NCI-H748 (cell line): Measurements from ENCODE around the gene CDC20B.
"Not testable (repeated sequence)": the region's sequence is repeated elsewhere in the genome, so short reads cannot be mapped to it uniquely, and the experiment has no call there.

Source experiments
- DNase-seq: peaks from one replicate; lab custom pipeline; 2025; ENCODE audit not compliant: unreplicated experiment; lab: John Stamatoyannopoulos, UW

CDC20B gene

DNA sequence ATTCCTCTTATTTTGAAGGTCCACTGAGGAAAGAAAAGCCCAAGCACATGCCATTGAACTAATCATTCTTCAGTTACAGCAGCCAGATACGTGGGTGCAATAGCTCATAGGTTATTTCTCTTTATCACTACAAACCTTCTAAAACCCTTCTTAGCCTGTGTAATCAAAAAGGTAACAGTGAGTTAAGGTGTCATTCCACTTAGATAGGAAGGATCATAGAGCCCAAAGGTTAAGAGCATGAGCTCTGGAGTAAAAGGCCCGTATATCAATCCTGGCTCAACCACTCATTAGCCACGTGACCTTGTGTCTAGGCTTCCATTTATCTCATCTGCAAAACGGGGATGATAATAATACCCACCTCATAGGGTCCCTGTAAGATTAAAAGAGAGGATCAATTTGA, 10.3 kb downstream of the CDC20B start:
- no peak for DNase-seq

DNA sequence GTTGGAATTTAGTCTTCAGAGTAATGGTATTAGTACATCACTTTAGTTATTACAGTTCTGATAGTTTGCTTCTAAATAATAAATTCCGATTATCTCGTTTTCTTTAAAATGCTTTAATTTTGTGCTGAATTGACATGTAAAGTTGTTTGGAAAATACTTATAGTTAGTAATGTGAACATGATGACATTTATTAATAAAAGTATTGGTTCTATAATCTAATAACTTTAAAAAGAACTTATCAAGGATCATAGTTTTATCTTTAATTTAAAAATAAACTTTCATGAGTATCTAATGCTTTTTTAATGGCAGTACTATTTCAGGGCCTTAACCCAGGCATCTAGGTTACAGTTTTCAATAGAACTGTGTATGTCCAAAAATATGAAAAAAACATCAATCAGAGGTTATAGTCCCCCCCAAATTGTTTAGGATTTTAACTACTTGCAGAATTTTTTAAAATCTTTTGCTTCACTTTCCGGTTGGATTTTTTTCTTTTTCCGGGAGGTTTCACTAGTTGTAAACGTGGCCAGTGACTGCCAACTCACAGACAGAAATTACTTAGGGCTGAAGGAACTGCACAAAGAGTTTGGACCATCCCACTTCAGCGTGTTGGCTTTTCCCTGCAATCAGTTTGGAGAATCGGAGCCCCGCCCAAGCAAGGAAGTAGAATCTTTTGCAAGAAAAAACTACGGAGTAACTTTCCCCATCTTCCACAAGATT, 12.3 kb downstream of the CDC20B start:
- DNase-seq, result no peak

DNA sequence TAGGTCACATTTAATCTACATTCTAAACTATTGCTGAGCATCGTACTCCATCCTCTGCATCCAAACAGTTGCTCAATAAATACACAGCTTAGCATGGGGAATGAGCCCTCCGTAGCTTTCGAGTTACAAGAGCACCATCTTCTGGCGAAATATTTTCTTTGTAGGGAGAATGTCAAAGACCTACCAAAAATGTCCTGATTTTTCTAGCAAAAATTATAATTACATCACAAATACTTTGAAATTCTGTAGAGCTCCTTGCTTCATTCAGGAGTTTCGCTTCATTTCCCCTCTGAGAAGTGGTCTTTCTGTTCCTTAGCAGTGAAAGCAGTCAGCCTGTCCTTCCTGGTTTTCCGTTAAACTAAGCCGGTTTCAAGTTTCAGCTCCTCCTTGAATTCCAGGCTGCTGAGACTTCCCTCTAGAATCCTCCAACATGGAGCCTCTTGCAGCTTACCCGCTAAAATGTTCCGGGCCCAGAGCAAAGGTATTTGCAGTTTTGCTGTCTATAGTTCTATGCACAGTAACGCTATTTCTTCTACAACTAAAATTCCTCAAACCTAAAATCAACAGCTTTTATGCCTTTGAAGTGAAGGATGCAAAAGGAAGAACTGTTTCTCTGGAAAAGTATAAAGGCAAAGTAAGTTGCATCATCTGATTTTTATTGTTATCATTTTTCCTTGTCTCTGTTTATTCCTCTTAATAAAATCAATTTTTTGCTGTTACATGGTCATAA, 13.0 kb downstream of the CDC20B start, which contains the start of gene GPX8:
Gene GPX8 (plus strand): TSS at position 409 of the 730 bp plus-strand sequence. CDS start 22 bp downstream, at position 431.
- DNase-seq, result peak; percentile 57

DNA sequence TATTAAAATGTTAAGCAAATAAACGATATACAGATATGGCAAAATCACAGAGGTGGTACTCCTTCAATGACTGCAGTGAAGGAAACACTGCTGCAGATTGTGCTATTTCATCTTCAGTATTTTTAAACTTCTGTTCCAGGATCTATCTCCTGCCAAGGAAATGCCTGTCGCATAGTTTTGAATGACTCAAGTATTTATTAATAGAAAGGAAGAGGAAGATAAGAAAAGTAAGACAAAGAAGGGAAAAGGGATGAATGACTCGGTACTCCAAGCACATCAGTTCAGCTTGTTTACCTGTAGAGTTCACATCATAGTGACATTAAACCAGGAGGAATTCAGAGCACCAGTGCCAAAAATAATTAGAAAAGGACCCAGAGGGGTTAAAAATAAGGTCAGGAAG, 18.1 kb downstream of the CDC20B start:
- no peak for DNase-seq

DNA sequence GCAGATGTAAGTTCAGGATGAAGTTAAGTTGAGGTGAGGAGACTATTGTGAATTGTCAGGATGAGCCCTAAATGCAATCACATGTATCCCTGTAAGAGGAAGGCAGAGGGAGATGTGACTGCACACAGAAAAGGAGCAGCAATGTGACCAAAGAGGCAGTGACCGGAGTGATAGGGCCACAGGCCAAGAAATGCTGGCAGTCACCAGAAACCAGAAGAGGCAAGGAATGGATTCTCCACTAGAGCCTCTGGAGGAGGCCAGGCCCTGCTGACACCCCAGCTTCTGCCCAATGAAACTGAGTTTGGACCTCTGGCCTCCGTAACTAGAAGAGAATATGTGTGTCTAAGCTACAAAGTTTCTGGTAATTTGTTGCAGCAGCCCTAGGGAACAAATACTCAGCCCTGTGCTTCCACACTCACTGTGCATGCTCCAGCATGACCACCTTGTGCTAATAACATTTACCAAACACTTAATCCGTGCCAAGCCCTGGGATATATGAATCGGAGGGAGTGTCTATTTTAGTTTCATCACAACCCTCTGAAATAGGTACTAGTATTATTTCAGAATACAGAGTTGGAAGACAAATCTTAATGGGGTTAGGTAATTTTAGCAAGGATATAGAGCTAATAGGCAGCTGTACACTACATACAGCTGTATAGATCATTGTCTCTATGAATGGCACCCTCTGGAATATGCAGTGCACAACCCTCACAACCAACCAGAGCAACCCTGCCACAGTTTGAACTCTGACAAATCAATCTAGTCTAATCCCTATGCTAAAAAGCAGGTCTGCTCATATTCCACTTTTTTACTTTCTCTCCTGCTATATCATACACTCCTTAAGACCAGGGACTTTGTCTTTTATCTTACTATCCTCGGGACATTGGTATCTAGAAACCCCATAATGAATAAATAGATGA, 20.8 kb downstream of the CDC20B start:
- peak; percentile 23 for DNase-seq

DNA sequence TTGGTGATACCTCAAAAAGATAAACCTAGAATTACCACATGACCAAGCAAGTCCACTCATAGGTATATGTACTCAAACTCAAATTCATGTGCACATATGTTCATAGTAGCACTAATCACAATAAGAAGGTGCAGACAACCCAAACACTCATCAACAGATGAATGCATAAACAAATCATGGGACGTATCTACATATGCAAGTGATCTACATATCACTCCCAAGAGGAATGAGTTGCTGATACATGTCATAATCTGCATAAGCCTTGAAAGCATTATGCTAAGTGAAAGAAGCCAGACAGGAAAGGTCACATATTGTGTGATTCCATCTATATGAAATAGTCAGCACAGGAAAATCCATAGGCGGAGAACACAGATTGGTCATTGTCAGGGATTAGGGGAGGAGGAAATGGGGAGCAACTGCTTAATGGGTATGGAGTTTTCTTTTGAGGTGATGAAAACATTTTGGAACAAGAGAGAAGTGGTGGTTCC, 23.6 kb downstream of the CDC20B start:
- no peak for DNase-seq

DNA sequence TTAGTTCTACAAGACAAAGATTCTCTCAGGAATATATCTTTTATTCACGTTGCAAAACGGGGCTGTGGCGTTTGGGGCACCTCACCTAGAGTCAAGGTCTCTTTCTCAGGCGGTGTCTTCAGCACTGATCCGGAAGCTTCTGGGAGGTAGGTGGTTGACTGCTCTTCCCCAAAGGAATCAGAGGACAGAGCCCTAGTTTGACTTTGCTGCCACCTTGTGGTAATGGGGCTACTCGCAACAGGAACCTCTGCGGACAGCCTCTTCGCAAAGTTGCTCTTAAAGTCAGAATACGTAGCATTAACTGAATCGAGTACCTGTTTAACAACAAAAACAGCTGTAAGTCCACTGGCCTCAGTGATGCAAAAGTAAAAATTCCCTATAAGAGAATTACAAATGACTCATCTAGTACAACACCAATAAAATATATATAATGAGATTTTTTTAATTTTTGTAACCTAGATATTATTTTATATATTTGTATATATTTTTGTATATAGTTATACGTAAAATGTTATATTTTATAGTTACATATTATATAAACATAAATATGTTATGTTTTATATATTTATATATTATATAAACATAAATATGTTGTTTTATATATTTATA, 26.3 kb downstream of the CDC20B start:
- DNase-seq, result peak; percentile 84

DNA sequence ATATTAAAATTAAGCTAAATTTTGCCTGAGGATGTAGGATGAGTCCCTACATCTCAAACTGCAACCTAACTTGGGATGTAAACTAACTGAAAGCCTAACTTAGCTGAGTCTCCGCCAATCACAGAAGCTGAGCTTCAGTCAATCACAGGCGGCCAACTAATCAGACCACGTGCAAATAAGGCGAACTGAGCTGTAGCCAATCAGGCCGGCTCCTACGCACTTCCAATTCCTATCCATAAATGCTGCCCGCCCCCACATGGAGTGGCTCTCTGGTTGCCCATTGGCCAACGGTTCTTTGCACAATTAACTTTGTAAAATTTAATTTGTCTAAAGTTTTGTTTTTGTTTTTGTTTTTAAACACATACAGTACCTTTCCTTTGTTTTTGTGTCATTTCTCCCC, 26.9 kb downstream of the CDC20B start:
- no peak for DNase-seq

DNA sequence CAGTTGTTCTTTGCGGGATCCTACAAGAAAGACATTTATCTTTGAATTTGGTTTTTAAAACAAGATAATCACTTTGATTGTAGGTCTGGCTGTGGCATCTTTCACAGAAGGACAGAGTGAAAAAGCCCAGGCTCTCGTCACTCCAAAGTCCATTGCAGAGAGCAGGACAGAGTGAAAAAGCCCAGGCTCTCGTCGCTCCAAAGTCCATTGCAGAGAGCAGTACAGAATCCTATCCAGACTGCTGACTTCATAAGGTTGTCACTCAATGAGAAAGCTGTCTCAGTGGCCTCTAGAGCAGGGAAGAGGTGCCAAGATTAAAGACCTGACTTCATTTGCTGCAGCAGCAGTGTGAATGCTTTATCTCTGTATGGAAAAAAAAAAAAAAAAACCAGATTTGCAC, 29.4 kb downstream of the CDC20B start:
- no peak for DNase-seq

DNA sequence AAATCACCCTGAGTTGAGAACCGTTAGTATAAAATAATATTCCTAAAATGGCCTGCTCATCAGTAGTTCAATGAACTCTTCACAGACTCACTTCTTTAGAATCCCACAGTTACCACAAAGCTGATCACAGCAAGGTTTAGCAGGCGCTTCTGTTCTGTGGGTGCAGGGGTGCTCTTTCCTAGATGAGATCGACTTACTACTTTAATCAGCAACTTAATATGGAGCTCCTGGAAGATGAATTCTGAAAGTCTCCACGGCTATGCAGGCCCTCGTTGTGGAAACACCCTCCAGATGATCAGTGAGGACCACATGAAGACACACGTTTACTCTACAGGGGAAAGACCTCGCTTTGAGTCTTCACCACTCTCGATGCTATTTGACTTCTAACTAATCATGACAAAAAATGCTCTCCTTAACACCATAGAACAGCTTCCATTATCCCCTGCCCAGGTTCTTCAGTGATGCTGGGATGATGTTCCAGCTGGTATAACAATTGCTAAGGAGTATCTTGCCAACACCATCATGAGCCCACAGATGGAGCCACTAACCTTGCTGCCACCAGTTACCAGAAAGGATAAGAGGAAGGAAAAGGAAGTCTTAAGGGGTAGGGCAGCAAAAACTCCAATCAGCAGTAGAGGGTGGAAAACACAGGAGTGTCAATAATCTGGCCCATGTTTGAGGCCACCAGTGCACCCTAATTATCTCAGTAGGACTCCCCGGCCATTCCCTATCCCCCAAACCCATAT, 30.9 kb downstream of the CDC20B start:
- no peak for DNase-seq

DNA sequence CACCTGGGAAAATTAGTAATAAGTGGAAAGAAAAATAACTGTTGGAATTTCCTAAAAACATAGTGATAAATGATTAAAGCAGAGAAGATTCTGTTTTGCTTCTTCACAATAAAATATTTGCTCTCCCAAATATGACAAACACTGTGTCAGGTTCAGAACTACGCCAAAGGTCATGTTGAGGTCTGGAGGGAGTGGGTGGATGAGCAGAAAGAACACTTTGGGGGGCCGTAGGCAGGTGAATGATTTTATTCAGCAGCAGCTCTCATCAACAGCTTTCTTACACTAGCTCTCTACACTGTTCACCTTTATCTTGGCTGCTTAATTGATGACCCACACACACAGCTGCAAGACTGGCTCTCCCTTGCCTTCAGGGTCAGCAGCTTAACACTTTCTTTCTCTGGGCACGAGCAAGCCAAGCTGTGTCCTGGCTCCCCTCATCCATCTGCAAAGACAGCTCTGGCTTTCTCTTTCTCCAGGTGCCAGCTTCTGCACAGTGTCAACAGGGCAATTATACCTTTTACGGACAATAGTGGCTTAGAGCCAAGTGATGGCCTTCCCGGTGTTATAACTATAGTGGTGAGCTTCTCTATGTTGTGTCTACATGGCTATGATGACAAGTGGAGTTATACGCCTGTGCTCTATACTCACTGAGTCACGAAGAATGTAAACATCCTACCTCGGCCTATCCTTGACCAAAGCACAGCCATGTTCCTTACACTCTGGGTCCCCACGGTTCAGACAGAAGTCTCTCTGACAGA, 31.9 kb downstream of the CDC20B start:
- peak; percentile 60 for DNase-seq

DNA sequence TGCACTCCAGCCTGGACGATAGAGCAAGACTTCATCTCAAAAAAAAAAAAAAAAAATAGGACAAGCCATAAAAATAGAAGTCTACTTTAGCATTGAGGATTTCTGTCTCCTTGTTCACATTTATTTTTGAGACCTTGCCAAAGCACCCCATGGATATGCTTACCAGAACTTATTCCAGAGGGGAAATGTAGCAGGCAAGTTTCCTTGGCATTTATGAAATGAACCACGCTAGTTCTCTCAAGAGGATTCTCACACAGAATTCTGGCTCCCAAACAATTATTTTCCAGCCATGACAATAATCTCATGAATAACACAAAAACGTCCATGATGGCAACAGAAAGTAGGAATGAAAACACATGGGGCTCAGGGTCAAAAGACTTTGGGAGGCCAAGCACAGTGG, 36.5 kb downstream of the CDC20B start:
- DNase-seq, result no peak

DNA sequence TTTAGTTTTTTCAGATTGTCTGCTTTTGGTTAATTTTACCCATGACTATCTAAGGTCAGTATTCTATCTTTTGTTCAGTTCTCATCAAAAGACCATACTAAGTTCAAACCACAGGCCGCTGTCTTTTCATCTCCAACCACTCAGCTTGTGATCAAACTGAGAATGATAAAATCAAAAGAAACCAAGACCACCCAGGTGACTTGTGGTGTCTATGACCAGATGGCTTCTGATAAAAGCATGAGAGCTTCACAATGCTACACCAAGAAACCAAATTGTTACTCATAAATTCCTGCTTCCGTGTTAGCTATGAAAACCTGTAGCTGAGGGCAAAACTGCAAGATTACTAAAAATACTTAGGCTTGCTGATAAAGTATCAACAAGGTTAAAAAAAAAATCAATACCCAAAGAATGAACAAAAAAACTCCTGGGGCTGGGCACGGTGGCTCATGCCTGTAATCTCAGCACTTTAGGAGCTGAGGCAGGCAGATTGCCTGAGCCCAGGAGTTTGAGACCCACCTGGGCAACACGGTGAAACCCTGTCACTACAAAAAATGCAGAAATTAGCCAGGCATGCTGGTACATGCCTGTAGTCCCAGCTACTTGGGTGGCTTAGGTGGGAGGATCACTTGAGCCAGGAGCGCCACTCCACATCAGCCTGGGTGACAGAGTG, 38.8 kb downstream of the CDC20B start:
- no peak for DNase-seq

DNA sequence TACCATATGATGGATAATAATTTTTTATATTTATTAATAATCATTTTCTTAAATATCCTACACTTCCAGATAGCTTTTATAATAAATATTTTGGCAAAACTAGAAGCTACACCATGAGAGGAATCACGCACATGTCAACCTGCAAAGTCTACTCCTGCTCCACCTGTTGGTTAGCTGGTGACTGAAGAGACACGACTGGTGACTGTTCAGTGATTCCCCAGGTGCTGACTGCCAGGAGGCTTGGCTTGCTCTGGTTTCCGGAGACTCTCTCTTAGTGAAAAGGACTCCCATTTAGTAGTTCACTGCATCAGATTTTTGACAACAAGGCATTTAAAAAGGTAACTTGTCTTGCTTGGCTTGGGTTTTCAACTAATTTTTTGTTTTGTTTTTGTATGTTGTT, 49.6 kb downstream of the CDC20B start:
- DNase-seq, result no peak

DNA sequence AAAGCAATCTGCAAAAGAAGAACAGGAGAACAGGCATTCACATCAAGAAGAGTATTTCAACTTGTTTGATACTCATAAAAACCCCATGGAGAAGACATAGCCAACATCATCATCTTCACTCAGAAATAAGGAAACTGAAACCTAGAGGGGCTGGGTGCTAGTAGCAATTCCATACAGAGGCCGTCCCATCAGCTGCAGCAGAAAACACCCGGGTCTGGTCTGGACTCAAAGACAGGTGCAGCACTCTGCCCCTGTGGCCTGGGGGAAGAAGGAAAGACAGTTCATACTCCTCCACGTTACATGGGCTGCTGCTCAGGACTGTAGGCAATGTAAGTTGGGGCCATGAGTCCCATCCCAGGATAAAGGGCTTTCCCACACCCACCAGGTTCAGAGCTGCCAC, 58.9 kb downstream of the CDC20B start:
- no peak for DNase-seq

DNA sequence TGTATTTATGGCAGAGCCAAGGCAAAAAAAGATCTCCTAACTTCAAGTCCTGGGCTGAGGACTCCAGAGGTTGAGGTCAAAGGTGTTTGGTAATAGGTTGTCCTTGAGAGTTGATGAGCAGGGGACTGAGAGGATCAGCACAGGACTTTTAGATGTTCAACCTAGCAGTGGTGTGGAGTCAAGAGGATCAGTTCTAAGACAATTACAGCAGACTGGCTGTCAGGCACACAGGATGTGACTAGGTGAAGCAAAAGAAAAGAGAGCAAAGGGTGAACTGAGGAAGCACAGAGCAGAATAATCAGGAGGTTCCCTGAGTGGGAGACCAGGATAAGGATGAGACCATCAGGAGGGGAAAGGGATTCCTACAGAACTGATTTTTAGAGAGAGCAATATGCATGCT, 59.6 kb downstream of the CDC20B start:
- no peak for DNase-seq

DNA sequence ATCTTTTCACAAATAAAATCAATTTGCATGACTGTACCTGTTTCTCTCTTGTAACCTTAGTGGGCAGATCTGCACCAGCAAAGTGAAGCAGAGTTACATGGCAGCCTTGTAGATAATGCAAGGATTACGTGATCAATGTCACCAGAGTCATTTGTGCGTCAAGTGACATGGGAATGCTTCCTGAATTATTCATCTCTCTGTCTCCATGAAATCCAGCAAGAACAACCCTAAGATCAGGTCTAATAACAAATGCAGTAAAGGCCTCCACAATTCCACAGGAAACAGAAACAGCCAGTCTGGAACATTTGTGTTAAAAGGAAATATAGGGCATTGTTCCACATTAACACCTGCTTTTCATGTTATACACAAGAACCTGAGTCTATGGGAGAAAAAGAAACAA, 62.8 kb downstream of the CDC20B start:
- no peak for DNase-seq

DNA sequence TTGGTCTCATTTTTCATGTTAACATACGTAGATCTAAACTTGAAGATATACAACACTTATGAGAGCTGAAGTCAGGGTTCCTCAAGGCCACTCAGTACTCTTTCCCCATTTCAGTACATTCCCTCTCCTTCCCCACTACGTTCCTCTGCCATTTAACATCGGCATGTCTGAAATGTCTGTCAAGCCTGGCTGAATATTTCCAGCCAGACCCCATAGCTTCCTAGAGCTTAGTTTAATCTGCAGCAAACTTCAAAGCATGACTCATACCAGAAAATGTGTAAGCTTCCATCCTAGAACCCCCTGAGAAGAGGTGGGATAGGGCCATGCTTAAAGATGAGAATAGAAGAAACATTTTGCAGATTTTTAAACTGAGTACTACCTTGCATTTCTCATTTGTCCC, 64.3 kb downstream of the CDC20B start:
- no peak for DNase-seq

DNA sequence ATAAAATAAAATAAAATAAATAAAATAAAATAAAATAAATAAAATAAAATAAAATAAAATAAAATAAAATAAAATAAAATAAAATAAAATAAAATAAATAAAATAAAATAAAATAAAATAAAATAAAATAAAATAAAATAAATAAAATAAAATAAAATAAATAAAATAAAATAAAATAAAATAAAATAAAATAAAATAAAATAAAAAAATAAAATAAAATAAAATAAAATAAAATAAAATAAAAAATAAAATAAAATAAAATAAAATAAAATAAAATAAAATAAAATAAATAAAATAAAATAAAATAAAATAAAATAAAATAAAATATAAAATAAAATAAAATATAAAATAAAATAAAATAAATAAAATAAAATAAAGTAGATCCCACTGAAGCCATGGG, 67.0 kb downstream of the CDC20B start:
- DNase-seq, result not testable (repeated sequence)
